Smooth muscle cell (in vitro differentiated cells): ENCODE data around the gene MRPS5. TPM values are rescaled to one million over a fixed set of nuclear protein-coding genes. Genes with fewer than 3 reads are reported as not detected.

ENCODE experiments used
- DNase-seq: peaks from one replicate; lab custom pipeline; 2025; ENCODE audit not compliant: unreplicated experiment; lab: John Stamatoyannopoulos, UW
- H2AFZ ChIP-seq: fragments of 200-600 bp; sonication (generic); 2 replicates; pipeline ENCODE4 v1.6.0; 2016; ENCODE audit warnings: antibody characterized with exemption, low read depth, mild to moderate bottlenecking
- H3F3A ChIP-seq: fragments of 200-600 bp; sonication (generic); 2 replicates; pipeline ENCODE4 v1.6.0; 2017; ENCODE audit warnings: antibody characterized with exemption, low read depth
- H3K27ac ChIP-seq: fragments of 200-600 bp; sonication (generic); 2 replicates; pipeline ENCODE4 v1.5.1; 2016; ENCODE audit warnings: low read depth, mild to moderate bottlenecking
- H3K27me3 ChIP-seq: fragments of 200-600 bp; sonication (generic); 2 replicates; pipeline ENCODE4 v1.6.1; 2016; ENCODE audit warnings: low read depth, mild to moderate bottlenecking
- H3K36me3 ChIP-seq: fragments of 200-600 bp; sonication (generic); 2 replicates; pipeline ENCODE4 v1.5.1; 2016; ENCODE audit warnings: low read depth
- H3K4me1 ChIP-seq: fragments of 200-600 bp; sonication (generic); 2 replicates; pipeline ENCODE4 v1.5.1; 2016; ENCODE audit warnings: low read depth
- H3K4me2 ChIP-seq: fragments of 200-600 bp; sonication (generic); 2 replicates; pipeline ENCODE4 v1.6.0; 2016; ENCODE audit warnings: mild to moderate bottlenecking
- H3K4me3 ChIP-seq: fragments of 200-600 bp; sonication (generic); 2 replicates; pipeline ENCODE4 v1.5.1; 2016; ENCODE audit warnings: mild to moderate bottlenecking
- H3K79me2 ChIP-seq: fragments of 200-600 bp; sonication (generic); 2 replicates; pipeline ENCODE4 v1.6.0; 2016; ENCODE audit warnings: low read depth, mild to moderate bottlenecking
- H3K9ac ChIP-seq: fragments of 200-600 bp; sonication (generic); 2 replicates; pipeline ENCODE4 v1.6.0; 2016; ENCODE audit warnings: low read depth
- H3K9me3 ChIP-seq: fragments of 200-600 bp; sonication (generic); replicated peaks from 2 replicates; pipeline ENCODE4 v1.5.1; 2016; ENCODE audit warnings: low read depth
- H4K20me1 ChIP-seq: fragments of 200-600 bp; sonication (generic); 2 replicates; pipeline ENCODE4 v1.6.0; 2016; ENCODE audit warnings: low read depth
- WGBS: methylation state at CpG from one replicate; pipeline ENCODE4 v1.1.7; 2016; ENCODE audit warnings: low lambda C conversion rate; 5-methylcytosine and 5-hydroxymethylcytosine counted together
- polyA plus RNA-seq: library from polyadenylated mRNA; unstranded; fragments of >200 nt; fragmentation: Nextera tagmentation; extraction: Ambion mirVana; gene quantifications from 2 replicates; pipeline ENCODE4 v1.2.1, GENCODE V29; 2016
- total RNA-seq: library from RNA; depleted of rRNA; stranded (reverse); fragments of >200 nt; gene quantifications from 2 replicates; pipeline ENCODE4 v1.2.3, GENCODE V29; 2014
- TF ChIP-seq, protein P1 (sequence below): fragments of 200-600 bp; sonication (generic); IDR thresholded peaks from 2 replicates; pipeline ENCODE4 v1.5.1; 2017; ENCODE audit warnings: borderline replicate concordance, mild to moderate bottlenecking, antibody characterized with exemption; ENCODE audit not compliant: insufficient read depth, poor library complexity, severe bottlenecking

The MRPS5 gene
- total and polyA plus RNA-seq, 2 experiments from 2014 or later: 41.1 to 46.2 TPM

DNA sequence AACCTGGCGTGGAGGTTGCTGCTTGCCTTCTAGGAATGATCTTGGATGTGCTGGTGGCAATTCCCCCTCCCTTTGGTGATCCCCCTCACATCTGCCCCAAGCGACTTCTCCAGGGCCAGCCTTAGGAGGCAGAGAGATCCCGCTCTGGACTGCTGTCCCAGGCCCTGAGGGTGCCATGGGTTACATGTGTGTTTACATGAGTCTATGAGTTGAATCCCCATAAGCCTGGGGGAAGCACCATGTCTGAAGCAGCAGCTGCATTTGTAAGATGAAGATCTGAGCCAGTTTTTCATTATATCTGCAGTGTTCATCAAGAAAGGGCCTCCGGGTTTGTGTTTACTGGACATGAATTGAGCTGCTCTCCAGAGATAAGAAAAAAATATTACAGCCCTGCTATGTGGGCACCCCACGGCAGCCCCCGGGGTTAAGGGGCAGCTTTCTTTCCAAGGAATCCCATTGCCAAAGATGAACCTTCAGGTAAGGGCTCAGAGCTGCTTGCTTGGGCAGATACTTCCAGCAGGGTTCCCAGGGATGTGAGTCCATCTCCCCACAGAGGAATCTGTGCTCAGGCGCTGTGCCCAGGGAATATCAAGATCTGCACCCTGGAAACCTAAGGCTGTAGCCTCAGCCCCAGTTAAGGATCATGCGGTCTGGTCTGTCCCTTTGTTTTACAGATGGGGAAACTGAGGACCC lies 46.0 kb downstream of the MRPS5 start:
- Histone ChIP-seq H3K9ac (no peak overlapping the region), H3K27me3 (no peaks in the 10 kb centered on the region), H3K4me3 (no peak overlapping the region), H3K79me2 (no peaks in the 10 kb centered on the region), H3F3A (no peaks in the 10 kb centered on the region), H4K20me1 (no peaks in the 10 kb centered on the region), H3K9me3 (no peaks in the 10 kb centered on the region), H3K36me3 (no peaks in the 10 kb centered on the region), H3K4me1 (no peaks in the 10 kb centered on the region), H3K27ac (no peak overlapping the region), H2AFZ (no peak overlapping the region), H3K4me2 (no peak overlapping the region)
- no peak for DNase-seq
- TF ChIP-seq, protein P1, sequence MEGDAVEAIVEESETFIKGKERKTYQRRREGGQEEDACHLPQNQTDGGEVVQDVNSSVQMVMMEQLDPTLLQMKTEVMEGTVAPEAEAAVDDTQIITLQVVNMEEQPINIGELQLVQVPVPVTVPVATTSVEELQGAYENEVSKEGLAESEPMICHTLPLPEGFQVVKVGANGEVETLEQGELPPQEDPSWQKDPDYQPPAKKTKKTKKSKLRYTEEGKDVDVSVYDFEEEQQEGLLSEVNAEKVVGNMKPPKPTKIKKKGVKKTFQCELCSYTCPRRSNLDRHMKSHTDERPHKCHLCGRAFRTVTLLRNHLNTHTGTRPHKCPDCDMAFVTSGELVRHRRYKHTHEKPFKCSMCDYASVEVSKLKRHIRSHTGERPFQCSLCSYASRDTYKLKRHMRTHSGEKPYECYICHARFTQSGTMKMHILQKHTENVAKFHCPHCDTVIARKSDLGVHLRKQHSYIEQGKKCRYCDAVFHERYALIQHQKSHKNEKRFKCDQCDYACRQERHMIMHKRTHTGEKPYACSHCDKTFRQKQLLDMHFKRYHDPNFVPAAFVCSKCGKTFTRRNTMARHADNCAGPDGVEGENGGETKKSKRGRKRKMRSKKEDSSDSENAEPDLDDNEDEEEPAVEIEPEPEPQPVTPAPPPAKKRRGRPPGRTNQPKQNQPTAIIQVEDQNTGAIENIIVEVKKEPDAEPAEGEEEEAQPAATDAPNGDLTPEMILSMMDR: no peak
- WGBS: 91% methylated on average over 8 of the region's 8 CpGs

DNA sequence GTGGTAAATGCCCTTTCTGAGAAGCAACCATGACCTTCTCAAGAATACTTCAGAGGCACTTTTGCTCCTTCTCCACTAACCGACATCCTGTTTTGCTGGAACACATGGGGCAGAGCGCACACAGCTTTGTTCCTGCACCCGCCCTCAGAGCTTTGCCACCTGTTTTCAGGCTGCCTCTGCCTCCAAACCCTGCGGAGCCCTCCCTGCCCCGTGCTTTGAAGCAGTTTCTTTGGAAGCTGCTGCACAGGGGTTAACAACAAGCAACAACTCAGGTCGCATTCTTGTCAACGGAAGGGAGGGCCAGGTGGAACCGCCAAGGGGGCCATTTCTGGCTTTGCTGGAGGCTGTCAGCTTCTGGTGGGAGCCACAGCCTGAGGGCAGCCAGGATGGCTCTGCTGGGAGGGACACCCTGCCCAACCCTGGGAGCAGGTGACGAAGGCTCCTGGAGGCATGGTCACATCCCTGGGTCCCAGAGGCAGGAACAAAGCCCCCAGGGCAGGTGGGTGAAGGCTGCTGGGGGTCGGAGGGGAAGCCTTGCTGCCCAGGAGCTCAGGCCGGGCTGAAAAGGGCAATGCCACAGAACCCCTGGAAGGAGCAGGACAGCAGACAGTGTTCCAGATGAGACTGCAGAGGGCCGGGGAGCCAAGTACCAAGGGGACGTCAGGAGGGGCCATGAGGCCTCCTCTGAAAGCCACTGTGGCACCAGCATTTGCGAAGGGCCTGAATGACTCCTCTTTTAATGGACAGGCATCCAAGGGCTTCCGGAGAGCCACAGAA lies 46.8 kb downstream of the MRPS5 start:
- Histone ChIP-seq H2AFZ (no peak overlapping the region), H3F3A (no peaks in the 10 kb centered on the region), H3K4me3 (no peak overlapping the region), H3K36me3 (no peaks in the 10 kb centered on the region), H3K27ac (no peak overlapping the region), H4K20me1 (no peaks in the 10 kb centered on the region), H3K27me3 (no peaks in the 10 kb centered on the region), H3K4me2 (no peak overlapping the region), H3K9me3 (no peaks in the 10 kb centered on the region), H3K79me2 (no peaks in the 10 kb centered on the region), H3K9ac (no peak overlapping the region), H3K4me1 (no peaks in the 10 kb centered on the region)
- TF ChIP-seq, protein P1: no peak
- 79% methylated on average over 15 of the region's 15 CpGs for WGBS
- DNase-seq: no peak

DNA sequence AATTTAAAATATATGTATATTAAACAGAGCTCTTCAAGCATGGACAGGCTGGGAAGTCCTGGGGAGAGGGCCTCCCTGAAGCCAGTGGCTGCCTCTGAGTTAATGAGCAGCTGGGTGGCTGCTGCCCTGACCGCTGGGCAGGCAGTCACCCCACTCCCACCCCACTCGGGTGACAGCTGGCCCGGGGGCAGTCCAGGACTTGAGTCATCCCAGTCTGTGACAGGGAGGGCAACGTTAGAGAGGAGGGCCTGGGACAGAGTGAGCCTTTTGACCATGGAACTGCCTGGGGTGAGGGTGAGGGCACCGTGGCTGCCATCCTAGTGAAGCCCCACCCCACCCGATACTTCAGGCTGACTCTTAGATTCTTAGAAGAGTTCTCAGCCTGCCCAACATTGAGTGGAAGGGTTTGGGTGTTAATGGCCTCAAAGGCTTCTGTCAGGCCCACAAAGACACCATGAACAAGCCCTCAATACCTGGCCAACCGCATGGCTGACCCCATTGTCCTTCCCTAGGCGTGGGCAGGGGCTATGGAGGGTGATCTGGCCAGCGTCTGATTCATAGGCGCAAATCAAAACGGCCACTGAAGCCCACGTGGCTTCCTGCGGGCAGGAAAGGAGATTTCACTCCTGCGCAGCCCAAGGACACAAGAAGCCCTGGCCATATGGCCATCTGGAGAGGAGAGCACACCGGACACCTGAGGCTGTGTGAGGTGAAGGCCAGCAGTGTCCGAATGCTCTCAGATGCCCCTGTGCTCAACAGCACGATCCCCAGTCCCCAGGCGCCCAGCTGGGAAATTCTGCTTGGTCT lies 47.5 kb downstream of the MRPS5 start:
- H3K27me3 ChIP-seq: no peaks in the 10 kb centered on the region
- no peaks in the 10 kb centered on the region for H3F3A ChIP-seq
- TF ChIP-seq, protein P1: no peak
- H3K27ac ChIP-seq: no peak overlapping the region
- 83% methylated on average over 18 of the region's 18 CpGs for WGBS
- H3K4me3 ChIP-seq: no peak overlapping the region
- no peaks in the 10 kb centered on the region for H3K36me3 ChIP-seq
- H4K20me1 ChIP-seq: no peaks in the 10 kb centered on the region
- no peak overlapping the region for H3K9ac ChIP-seq
- no peaks in the 10 kb centered on the region for H3K79me2 ChIP-seq
- no peak overlapping the region for H2AFZ ChIP-seq
- no peak overlapping the region for H3K4me2 ChIP-seq
- no peak for DNase-seq
- no peaks in the 10 kb centered on the region for H3K9me3 ChIP-seq
- no peaks in the 10 kb centered on the region for H3K4me1 ChIP-seq
